HG02981 (cell line): ENCODE data around the gene F7.
"Not testable (repeated sequence)": the region's sequence is repeated elsewhere in the genome, so short reads cannot be mapped to it uniquely, and the experiment has no call there.

ENCODE experiments used
- ATAC-seq: cut with Tn5 transposase; IDR thresholded peaks from one replicate; pipeline ENCODE4 v1.9.1; 2021; ENCODE audit warnings: mild to moderate bottlenecking, moderate library complexity; ENCODE audit not compliant: unreplicated experiment

F7 gene

GRCh38 chr13:113105032-113105920, at the start of gene F7:
Gene F7 (plus strand): TSS chr13:113105791. CDS start chr13:113105842, 51 bp downstream.
- ATAC-seq = no peak

GRCh38 chr13:113057084-113057483, 48.5 kb upstream of the F7 start:
- ATAC-seq = no peak

GRCh38 chr13:113057559-113057958, 48.0 kb upstream of the F7 start:
- ATAC-seq = not testable (repeated sequence)

- no peak for ATAC-seq
Observed at GRCh38 chr13:113058129-113058987, 47.2 kb upstream of the F7 start.

- ATAC-seq = no peak
Observed at GRCh38 chr13:113058988-113059850, 46.4 kb upstream of the F7 start.

- ATAC-seq = no peak
Observed at GRCh38 chr13:113059891-113060290, 45.7 kb upstream of the F7 start.

GRCh38 chr13:113060557-113061270, 44.9 kb upstream of the F7 start:
- no peak for ATAC-seq

- ATAC-seq = no peak
Observed at GRCh38 chr13:113061271-113061625, 44.3 kb upstream of the F7 start.

- ATAC-seq = no peak
Observed at GRCh38 chr13:113061796-113062425, 43.7 kb upstream of the F7 start.

- no peak for ATAC-seq
Observed at GRCh38 chr13:113062691-113063090, 42.9 kb upstream of the F7 start.

- ATAC-seq = no peak
Observed at GRCh38 chr13:113063091-113063491, 42.5 kb upstream of the F7 start.

GRCh38 chr13:113064000-113064533, 41.5 kb upstream of the F7 start:
- ATAC-seq = no peak

GRCh38 chr13:113064534-113065405, 40.8 kb upstream of the F7 start:
- ATAC-seq = no peak

- no peak for ATAC-seq
Observed at GRCh38 chr13:113065406-113066141, 40.0 kb upstream of the F7 start.

GRCh38 chr13:113066142-113066455, 39.5 kb upstream of the F7 start:
- ATAC-seq = no peak

GRCh38 chr13:113066746-113067145, 38.8 kb upstream of the F7 start:
- no peak for ATAC-seq

GRCh38 chr13:113069861-113070805, 35.5 kb upstream of the F7 start:
- no peak for ATAC-seq
